ENCODE data around the gene PAK4.

Gene PAK4

GRCh38 chr19:39147480-39147879 is 21.9 kb downstream of the PAK4 start:
- DNase-seq, result no peak

- DNase-seq, result no peak
Measured at GRCh38 chr19:39148939-39149529, 23.4 kb downstream of the PAK4 start.

GRCh38 chr19:39150235-39150634 is 24.6 kb downstream of the PAK4 start:
- no peak for DNase-seq

- no peak for DNase-seq
Measured at GRCh38 chr19:39150807-39151600, 25.4 kb downstream of the PAK4 start.

GRCh38 chr19:39152066-39152465 is 26.5 kb downstream of the PAK4 start:
- DNase-seq, result no peak

GRCh38 chr19:39154100-39154628 is 28.6 kb downstream of the PAK4 start:
- no peak for DNase-seq

- DNase-seq, result no peak
Measured at GRCh38 chr19:39154629-39155100, 29.1 kb downstream of the PAK4 start.

GRCh38 chr19:39155114-39155700 is 29.6 kb downstream of the PAK4 start:
- no peak for DNase-seq

- no peak for DNase-seq
Measured at GRCh38 chr19:39155741-39156140, 30.2 kb downstream of the PAK4 start.

- DNase-seq, result no peak
Measured at GRCh38 chr19:39156326-39157230, 31.0 kb downstream of the PAK4 start.

- DNase-seq, result no peak
Measured at GRCh38 chr19:39157275-39157996, 31.9 kb downstream of the PAK4 start.

GRCh38 chr19:39157997-39158389 is 32.4 kb downstream of the PAK4 start:
- no peak for DNase-seq

- peak in 1 of 2 experiments; percentile 4 for DNase-seq
Measured at GRCh38 chr19:39158646-39159260, 33.2 kb downstream of the PAK4 start.

GRCh38 chr19:39160523-39160861 is 34.9 kb downstream of the PAK4 start:
- DNase-seq, result no peak

GRCh38 chr19:39160889-39161672 is 35.5 kb downstream of the PAK4 start:
- no peak for DNase-seq

- DNase-seq, result no peak
Measured at GRCh38 chr19:39162441-39163043, 37.0 kb downstream of the PAK4 start.

- no peak for DNase-seq
Measured at GRCh38 chr19:39163621-39164020, 38.0 kb downstream of the PAK4 start.

GRCh38 chr19:39164289-39164688 is 38.7 kb downstream of the PAK4 start:
- no peak for DNase-seq

- no peak for DNase-seq
Measured at GRCh38 chr19:39165857-39166256, 40.3 kb downstream of the PAK4 start.
